Measurements from ENCODE around the gene CD247. TPM values are rescaled to one million over a fixed set of nuclear protein-coding genes. Genes with fewer than 3 reads are reported as not detected.

Gene CD247
- polyA plus RNA-seq, 1 experiment, result not detected

DNA sequence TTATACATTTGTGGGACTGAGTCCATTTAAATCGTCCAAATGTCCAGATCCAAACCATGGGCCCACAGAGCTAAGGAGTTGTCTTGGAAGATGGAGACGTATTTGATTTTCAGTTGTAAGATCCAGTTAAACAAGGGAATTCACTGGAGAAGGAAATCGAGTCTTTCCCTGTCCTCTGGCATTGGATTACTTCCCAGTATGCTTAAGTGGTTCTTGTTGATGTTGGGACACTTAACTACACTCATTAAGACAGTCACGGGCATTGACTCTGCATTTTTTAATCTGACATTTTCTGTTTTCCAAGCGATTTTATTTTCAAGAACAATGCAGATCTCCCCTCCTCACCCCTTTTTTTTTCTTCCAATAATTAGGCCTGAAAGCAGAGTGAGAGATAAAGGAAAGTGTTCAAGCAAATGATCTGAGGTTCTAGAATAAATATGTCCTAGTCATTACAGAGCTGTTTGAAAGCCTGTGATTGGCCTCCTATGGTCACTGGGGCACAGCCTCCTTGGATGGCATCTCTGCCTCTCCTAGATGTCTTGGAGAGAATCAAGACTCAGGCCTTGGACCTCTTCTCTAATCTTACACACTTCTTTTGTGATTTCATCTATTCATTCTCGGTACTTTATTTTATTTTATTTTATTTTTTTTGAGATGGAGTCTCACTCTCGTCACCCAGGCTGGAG, 48.9 kb downstream of the CD247 start:
- CTCF ChIA-PET, result interaction anchor here (0.5 to 1.7 kb wide), 3 partner anchors 15 to 249 kb away, joined by 4 to 11 read pairs (median 5); partner anchors contain the start of gene POU2F1
- Histone ChIP-seq H3K9me3 (ENCODE audit: control insufficient read depth, insufficient read depth, low read length) (no peaks in the 10 kb centered on the region), H3K4me3 (ENCODE audit: low read depth, low read length) (no peak overlapping the region), H3K27me3 (ENCODE audit: control insufficient read depth, insufficient read depth, low read length) (peaks cover 17% of the 10 kb centered on the region), H3K27ac (ENCODE audit: low read depth, low read length) (no peak overlapping the region)
- no peak for DNase-seq (ENCODE audit: low read depth, low spot score)
- TF ChIP-seq, protein P1, sequence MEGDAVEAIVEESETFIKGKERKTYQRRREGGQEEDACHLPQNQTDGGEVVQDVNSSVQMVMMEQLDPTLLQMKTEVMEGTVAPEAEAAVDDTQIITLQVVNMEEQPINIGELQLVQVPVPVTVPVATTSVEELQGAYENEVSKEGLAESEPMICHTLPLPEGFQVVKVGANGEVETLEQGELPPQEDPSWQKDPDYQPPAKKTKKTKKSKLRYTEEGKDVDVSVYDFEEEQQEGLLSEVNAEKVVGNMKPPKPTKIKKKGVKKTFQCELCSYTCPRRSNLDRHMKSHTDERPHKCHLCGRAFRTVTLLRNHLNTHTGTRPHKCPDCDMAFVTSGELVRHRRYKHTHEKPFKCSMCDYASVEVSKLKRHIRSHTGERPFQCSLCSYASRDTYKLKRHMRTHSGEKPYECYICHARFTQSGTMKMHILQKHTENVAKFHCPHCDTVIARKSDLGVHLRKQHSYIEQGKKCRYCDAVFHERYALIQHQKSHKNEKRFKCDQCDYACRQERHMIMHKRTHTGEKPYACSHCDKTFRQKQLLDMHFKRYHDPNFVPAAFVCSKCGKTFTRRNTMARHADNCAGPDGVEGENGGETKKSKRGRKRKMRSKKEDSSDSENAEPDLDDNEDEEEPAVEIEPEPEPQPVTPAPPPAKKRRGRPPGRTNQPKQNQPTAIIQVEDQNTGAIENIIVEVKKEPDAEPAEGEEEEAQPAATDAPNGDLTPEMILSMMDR (IDR thresholded peaks at IDR 0.05; ENCODE audit: low read depth, low read length), result no peak
- POLR2A ChIA-PET, result no interaction called here

DNA sequence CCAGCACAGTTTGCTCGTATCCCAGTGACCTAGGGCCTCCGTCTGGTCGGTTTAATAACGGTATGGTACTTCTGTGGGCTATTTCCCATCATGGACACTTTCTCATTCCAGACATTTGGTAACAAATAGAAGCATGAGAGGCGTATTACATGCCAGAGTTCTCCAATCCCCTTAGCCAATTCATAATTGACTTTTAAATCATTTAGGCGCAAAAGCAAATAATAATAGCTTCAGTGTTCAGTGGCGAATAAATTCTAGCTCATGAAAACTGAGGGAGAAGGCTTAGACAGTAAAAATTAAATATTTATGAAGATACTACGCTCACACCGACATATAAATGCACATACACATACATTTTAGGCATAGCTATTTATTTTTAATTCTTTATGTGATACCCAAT, 50.6 kb downstream of the CD247 start:
- TF ChIP-seq, protein P1 (IDR thresholded peaks at IDR 0.05; ENCODE audit: low read depth, low read length), result no peak
- CTCF ChIA-PET, result interaction anchor here (0.6 to 1.7 kb wide), 4 partner anchors 13 to 72 kb away, joined by 3 to 7 read pairs (median 4); no protein-coding TSS in a partner anchor
- Histone ChIP-seq H3K27ac (ENCODE audit: low read depth, low read length) (no peak overlapping the region), H3K27me3 (ENCODE audit: control insufficient read depth, insufficient read depth, low read length) (peaks cover 18% of the 10 kb centered on the region), H3K9me3 (ENCODE audit: control insufficient read depth, insufficient read depth, low read length) (no peaks in the 10 kb centered on the region), H3K4me3 (ENCODE audit: low read depth, low read length) (no peak overlapping the region)
- POLR2A ChIA-PET, result no interaction called here
- DNase-seq (ENCODE audit: low read depth, low spot score), result no peak

DNA sequence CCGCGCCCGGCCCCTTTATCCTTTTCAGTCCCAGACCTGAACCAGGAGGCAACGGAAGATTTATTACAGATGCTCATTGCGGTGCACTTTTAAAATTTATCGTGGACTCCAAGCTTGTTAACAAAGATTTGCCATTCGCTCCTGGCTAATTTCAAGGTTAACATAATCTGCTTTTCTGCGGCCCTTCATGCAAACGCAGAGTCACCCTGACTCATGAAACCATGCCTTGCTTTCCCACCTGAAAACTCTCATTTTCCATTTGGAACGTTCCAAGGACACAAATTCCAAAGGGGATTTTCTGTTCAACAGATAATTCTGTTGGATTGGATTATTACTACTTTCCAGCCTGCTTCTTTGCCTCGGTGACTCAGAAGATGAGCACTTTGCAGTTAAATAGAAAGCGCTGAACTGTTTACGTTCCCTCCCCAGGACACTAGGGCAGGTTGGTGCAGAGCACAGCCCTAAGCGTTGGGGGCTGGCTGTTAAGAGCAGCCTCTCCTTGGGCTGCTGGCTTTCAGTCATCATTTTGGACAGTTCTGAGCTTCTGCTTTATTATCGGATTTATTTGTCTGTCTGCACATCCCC, 51.1 kb downstream of the CD247 start:
- Histone ChIP-seq H3K9me3 (ENCODE audit: control insufficient read depth, insufficient read depth, low read length) (no peaks in the 10 kb centered on the region), H3K27ac (ENCODE audit: low read depth, low read length) (no peak overlapping the region), H3K4me3 (ENCODE audit: low read depth, low read length) (no peak overlapping the region), H3K27me3 (ENCODE audit: control insufficient read depth, insufficient read depth, low read length) (peaks cover 19% of the 10 kb centered on the region)
- ChIA-PET CTCF (interaction anchor here (0.6 to 0.7 kb wide), 2 partner anchors 18 to 67 kb away, joined by 4 to 7 read pairs; no protein-coding TSS in a partner anchor), POLR2A (no interaction called here)
- no peak for DNase-seq (ENCODE audit: low read depth, low spot score)
- TF ChIP-seq, protein P1 (IDR thresholded peaks at IDR 0.05; ENCODE audit: low read depth, low read length), result no peak

DNA sequence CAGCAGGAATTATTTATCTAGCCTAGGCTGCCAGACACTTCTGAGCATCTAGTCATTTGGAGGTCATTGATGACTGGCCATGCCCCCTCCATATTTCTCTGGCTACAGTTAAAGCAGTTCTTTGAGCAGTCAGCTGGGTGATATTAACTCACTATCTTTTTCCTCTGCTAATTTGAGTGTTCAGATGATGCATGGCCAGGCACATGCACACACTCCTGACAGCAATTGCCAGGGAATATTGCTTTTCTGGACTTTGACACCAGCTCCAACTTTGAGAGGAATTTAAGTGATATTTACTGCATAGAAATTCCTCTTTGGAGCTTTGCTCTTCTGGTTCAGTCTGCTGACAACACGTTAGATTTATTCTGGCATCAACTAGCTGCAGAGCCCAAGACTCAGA, 52.6 kb downstream of the CD247 start:
- POLR2A ChIA-PET, result interaction anchor here (0.7 kb wide), 1 partner anchor 67 kb away, joined by 8 read pairs; no protein-coding TSS in a partner anchor

More for the DNA sequence above, 52.6 kb downstream of the CD247 start:
- H3K27me3 ChIP-seq (ENCODE audit: control insufficient read depth, insufficient read depth, low read length), result peaks cover 23% of the 10 kb centered on the region
- TF ChIP-seq, protein P1 (IDR thresholded peaks at IDR 0.05; ENCODE audit: low read depth, low read length), result no peak
- no peak for DNase-seq (ENCODE audit: low read depth, low spot score)
- no peak overlapping the region for H3K27ac ChIP-seq (ENCODE audit: low read depth, low read length)
- no peaks in the 10 kb centered on the region for H3K9me3 ChIP-seq (ENCODE audit: control insufficient read depth, insufficient read depth, low read length)
- CTCF ChIA-PET, result interaction anchor here (0.6 to 1.6 kb wide), 3 partner anchors 23 to 392 kb away, joined by 3 to 4 read pairs (median 3); no protein-coding TSS in a partner anchor
- no peak overlapping the region for H3K4me3 ChIP-seq (ENCODE audit: low read depth, low read length)

All from AG04450 (cell line).